Stimulated activated CD4-positive, alpha-beta T cell treated with anti-CD3 and anti-CD28 coated beads, Interleukin-2, amount 100 ng/mL, for 24 hours (primary cell): ENCODE data around the gene GRIN2A.

Experiments
- DNase-seq, 2 donors: peaks; one replicate each; pipeline ENCODE4 v3.0.0-alpha.2; 2020

GRIN2A gene

GRCh38 chr16:10083301-10083700 is 98.9 kb downstream of the GRIN2A start:
- DNase-seq = no peak

DNA sequence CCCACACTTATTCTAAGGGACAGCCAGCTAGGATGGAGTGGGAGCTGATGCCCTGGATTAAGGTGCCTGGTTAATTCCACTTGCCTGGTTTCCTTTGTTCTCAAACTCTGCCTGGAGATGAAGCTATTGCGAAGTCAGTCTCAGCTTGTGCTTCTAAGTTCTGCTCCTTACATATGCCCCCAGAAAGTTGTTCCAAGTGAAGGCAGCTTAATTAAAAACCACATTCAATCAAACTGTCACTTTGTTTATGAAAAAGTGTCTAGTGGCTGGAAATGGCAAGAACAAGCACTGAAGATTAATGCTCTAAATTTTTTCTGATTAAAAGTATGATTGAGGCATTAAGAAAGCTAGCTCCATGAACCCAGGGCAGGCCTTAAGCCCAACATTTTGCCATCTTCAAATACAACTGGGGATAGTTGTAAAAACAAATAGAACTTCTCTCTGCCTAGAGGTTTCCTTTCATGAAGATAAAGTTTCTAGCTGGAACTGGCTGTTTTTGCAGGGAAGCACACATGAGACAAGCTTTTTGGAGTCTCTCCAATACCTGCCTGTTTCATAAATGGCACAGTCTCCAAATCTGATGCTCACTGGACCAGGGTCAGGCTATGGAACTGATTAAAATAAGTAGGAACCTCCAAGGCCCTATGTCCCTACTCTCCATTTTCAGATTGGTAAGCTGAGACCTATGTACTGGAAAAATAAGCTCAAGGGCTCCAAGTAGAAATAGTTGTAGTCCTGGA is 100.9 kb downstream of the GRIN2A start:
- no peak for DNase-seq

GRCh38 chr16:10080051-10080772 is 102.0 kb downstream of the GRIN2A start:
- no peak for DNase-seq

- no peak for DNase-seq
These were observed 103.7 kb downstream of the GRIN2A start for GRCh38 chr16:10078541-10078949.

- no peak for DNase-seq
These were observed 104.4 kb downstream of the GRIN2A start for GRCh38 chr16:10077861-10078260.

GRCh38 chr16:10076037-10076436 is 106.2 kb downstream of the GRIN2A start:
- no peak for DNase-seq

GRCh38 chr16:10070591-10070990 is 111.6 kb downstream of the GRIN2A start:
- no peak for DNase-seq

DNA sequence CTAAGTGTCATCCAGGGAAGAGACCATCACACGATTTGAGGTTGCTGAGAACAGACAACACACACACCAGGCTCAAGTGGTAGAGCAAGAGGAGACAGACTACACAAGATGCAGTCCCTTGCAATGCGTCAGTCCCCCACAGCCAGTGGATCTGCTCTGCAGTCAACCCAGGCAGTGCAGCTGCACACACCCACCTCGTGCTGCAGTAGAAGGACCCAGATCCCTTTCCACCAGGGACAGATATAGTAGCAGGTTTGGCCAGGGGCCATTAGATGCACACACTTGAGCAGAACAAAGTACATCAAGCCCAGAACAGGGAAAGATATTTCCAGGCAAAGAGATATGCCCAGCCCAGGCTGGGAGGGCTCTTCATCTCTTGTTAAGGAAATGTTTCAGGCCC is 112.9 kb downstream of the GRIN2A start:
- no peak for DNase-seq

GRCh38 chr16:10067835-10068234 is 114.4 kb downstream of the GRIN2A start:
- no peak for DNase-seq

- no peak for DNase-seq
These were observed 114.8 kb downstream of the GRIN2A start for GRCh38 chr16:10067406-10067805.

- no peak for DNase-seq
These were observed 117.2 kb downstream of the GRIN2A start for GRCh38 chr16:10065019-10065418.

DNA sequence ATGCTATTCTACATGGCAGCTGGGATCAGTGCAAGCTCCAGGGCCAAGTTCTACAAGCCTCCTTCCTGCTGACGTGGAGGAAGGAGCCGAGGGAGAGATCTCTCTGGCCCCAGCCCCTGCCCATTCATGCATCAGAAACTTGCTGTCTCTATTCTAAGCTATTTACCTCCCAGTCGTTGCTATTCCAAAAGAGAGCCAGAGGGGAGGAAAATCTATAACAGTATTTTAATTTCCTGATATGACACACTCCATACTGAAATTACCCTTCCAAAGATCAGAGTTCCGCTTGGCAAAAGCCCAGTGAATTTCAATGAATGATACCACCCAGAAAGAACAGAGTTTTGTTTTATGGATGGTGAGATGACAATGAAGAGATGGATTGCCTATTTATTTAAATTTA is 133.4 kb downstream of the GRIN2A start:
- no peak for DNase-seq

- DNase-seq = no peak
These were observed 136.3 kb downstream of the GRIN2A start for GRCh38 chr16:10045947-10046346.

DNA sequence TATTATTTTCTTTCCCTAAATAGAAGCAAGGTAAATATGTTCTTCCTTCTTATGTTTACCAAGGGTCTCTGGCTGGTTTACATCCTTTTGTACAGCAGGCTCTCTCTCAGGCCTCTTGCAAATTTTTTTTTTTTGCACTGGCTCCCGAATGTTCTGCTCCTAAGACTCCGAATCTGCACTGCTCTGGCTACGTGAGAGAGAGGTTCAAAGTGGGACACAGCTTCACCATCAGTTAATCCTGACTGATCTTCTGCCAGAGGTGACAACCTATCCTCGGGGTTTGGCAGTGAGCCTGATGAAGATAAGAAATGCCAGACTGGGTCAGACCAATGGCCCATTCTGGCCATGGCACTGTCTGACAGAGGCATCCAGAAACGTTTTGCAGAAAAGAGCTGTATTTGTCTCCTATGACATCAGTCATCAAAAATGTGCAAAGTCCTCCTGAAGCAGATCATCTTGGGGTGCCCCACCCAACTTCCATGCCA is 136.9 kb downstream of the GRIN2A start:
- DNase-seq = no peak

DNA sequence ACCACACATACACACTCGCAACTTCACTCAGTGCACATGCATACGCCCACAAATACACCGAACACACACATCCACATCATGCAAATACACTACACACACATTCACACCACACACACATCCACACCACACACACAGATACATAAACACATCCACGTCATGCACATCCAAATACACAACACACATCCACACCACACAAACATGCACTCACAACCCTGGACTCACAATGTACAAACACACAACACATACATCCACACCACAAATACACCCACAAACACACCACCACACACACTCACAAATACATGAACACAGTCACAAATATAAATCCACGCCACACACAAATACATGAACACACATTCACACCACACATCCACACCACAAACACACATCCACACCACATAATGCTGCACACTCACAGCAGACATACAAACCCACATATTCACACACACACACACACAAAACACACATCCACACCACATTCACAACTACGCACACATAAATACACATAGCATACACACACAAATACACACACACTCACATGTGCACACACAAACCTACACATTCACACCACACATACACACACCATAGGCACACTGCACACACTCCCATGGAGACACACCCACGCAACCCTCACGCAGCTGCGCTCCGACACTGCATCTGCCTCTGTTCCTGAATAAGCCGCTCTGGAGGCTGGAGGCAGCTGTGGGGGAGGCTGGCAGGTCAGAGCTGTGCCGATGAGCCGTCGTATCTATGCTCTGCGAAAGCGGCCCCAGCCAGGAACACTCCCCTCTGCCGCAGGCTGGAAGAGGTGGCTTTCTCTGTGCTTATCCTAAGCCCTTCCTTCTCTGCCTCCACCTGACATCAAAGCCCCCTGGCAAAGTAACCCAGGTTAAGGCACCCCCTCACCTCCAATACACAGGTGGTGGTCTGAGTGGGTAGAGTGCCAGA is 141.8 kb downstream of the GRIN2A start:
- DNase-seq = no peak

DNA sequence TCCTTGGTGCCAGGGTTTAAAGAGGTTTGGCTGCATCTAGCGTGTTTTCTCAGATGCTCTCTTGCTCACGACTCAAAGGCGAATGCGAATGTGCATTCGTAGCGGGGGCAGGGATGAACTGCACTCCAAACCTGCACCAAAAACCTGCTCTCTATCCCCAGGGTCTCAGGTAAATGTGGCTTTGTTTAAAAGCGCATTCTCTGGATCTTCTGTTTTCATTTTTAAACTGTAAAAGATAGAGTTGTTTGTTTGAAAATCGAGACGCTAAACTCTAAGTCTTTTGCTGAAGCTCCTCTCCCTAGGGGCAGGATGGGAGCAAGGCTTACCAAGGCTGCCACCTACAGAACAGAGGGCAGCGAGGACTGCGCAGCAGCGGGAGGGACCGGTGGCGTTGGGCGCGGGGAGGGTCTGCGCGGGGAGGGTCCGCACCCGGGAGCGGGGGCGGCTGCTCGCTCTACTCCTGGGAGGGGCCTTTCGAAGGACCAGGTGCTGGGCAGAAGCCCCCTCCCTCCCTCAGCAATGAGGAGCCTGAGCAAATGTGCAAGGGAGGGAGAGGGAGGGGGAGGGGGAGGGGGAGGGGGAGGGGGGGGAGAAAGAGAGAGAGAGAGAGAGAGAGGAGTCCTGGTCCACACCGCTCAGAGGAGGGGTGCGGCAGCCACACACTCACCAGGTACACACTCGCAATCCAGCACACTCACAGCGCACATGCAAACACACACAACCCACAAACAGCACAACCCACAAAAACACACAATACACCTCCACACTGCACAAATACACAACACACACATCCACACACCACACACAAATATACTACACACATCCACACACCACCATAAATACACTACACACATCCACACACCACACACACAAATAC is 142.8 kb downstream of the GRIN2A start:
- DNase-seq = no peak

- DNase-seq = no peak
These were observed 144.5 kb downstream of the GRIN2A start for GRCh38 chr16:10037751-10038150.

- DNase-seq = no peak
These were observed 145.3 kb downstream of the GRIN2A start for GRCh38 chr16:10036956-10037355.

- no peak for DNase-seq
These were observed 148.7 kb downstream of the GRIN2A start for GRCh38 chr16:10033556-10033955.

DNA sequence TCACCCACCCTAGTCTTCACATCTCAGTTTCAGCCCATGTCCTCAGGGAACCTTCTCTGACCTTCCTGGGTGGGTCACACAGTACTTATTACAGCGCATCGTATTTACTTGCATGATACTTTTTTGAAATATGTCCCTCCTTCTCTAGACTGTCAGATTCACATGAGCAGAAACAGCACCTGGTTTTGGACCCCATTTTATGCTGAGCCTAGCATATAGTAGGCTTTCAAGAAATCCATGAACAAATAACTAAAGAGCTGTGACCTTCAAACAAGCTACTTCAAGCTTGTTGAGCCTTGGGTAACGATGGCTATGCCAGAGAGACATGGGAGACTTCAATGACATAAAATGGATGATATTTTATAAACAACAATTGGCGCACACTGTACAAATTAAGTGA is 150.3 kb downstream of the GRIN2A start:
- DNase-seq = no peak

DNA sequence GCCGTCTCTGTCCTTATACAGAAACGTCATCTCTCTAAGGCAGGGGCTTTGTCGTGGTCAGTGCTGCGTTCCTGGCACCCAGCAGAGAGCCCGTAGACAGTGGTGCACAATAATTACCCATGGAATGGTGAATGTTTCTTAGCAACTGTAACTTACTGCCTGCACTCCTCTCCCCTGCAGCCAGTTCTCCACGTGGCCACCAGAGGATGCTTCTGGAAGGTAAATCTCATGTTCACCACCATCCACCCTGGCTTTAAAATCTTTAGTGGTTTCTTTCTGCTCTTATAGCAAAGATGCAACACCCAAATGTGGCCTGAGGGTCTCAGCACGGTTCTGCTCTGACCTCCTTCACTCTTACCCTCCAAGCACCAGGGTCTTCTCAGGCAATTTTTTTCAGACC is 150.8 kb downstream of the GRIN2A start:
- no peak for DNase-seq

GRCh38 chr16:10028644-10029043 is 153.6 kb downstream of the GRIN2A start:
- DNase-seq = no peak
